Stimulated activated CD4-positive, alpha-beta T cell treated with anti-CD3 and anti-CD28 coated beads, Interleukin-4, amount 100 ng/mL, for 48 hours (primary cell): ENCODE measurements around the gene REPIN1.

Experiments
- DNase-seq, 2 donors: peaks; one replicate each; pipeline ENCODE4 v3.0.0-alpha.2; 2020; ENCODE audit warnings: low read depth in 2 of 2

The REPIN1 gene

DNA sequence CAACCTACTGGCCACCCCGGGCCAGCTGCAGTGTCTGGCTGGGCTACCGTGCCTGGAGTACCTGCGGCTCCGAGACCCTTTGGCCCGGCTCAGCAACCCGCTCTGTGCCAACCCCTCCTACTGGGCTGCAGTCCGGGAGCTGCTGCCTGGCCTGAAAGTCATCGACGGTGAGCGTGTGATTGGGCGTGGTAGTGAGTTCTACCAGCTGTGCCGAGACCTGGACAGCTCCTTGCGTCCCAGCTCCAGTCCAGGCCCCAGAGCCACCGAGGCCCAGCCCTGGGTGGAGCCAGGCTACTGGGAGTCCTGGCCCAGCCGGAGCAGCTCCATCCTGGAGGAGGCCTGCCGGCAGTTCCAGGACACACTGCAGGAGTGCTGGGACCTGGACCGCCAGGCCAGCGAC, 31.4 kb upstream of the REPIN1 start:
- DNase-seq: no peak

DNA sequence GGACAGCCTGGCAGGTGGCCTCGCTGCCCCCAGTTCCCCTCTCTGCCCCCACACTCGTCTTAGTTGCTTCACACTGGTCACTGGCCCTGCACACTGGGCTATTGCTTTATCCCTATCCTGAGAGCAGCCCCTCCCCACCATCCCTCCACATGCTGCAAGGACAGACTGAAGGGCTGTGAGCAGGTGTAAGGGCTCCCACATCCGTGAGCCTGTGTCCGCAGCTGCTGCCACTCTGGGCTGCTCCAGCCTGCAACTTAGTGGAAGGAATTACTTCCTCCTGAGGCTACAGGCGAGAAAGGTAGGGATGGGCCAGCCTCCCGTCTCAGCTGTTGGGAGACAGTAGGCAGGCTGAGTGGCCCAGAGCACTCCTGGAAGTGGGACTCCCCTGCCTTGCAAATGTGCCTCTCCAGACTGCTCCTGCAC, 31.0 kb upstream of the REPIN1 start:
- no peak for DNase-seq

GRCh38 chr7:150338166-150338829, 30.3 kb upstream of the REPIN1 start:
- no peak for DNase-seq

DNA sequence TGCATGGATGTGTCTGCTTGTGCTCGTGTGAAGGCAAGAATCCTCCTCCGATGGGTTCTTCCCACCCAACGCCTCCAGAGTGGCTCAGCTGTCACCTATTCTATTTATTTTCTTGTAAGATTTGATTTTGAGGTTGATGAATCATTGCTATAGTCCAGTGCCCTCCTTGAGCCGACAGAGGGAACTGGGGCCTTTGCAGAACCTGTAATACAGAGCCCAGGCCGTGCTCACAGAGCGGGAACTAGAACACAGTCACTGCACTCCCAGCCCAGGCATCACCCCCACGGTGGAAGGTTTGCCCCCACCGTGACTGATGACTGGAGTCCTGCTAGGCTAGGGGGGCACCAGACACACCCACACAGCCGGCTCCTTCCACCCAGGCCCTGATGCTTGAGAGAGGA, 29.2 kb upstream of the REPIN1 start:
- no peak for DNase-seq

GRCh38 chr7:150340024-150340749, 28.4 kb upstream of the REPIN1 start:
- DNase-seq: no peak

GRCh38 chr7:150340875-150341262, 27.8 kb upstream of the REPIN1 start:
- no peak for DNase-seq

DNA sequence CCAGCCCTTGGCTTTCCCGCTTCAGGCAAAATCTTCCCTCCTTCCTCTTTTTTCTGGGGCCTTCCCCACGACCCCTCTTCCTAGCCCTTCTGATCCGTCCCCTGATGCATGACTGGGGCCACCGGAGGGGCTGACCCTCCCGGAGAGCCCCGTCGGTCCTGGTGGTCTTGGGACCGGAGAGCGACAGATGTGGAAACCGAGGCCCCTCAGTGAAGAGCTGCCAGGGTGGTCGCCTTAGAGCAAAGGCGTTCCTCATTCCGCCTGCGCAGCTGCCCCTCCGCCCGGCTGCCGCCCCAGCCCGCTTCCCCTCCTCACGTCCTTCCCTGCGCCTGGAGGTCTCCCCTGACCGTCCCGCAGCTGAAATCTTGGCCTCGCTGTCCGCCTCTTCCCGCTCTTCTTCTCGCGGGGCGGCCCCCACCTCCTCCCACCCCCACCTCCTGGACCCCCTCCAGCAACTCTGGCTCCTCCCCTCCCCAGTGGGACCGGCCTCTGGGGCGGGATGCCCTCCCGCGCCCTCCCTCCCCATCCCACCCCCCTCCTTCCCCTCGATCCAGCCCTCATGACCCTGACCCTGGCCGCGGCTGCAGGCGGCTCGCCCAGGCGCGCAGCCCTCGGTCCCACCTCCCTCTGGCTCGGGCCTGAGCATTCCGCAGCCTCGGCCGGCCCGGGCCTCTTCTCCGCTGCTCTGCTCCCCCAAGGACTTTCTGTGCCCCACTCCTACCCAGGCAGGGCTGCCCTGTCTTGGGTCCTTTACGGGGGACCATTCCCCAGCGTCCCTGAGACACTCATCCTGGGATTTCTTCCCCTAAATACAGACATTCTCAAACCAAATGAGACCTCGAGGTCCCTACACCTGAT, 27.1 kb upstream of the REPIN1 start, which contains the start of gene RARRES2:
TSS of gene RARRES2 (minus strand) at position 367 of the 858 bp plus-strand sequence. CDS start 1,020 bp downstream, outside the sequence.
- no peak for DNase-seq

- DNase-seq: no peak
These were observed 26.6 kb upstream of the REPIN1 start for GRCh38 chr7:150342121-150342408.

DNA sequence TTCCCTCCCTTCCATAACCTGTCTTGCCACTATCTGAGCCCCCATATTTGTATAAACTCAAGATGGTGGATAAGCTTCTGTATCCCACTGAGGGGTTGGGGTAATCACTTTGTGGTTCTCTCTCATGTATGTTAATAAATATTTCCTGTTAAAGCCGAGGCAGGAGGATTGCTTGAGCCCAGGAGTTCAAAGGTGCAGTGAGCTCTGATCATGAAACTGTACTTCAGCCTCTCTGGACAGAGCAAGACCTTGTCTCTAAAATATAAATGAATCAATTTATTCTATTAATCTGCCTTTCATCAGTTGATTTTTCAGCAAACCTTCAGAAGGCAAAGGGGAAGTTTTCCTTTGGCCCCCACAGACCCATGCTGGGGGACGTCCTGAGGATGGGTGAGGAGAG, 25.4 kb upstream of the REPIN1 start:
- no peak for DNase-seq

DNA sequence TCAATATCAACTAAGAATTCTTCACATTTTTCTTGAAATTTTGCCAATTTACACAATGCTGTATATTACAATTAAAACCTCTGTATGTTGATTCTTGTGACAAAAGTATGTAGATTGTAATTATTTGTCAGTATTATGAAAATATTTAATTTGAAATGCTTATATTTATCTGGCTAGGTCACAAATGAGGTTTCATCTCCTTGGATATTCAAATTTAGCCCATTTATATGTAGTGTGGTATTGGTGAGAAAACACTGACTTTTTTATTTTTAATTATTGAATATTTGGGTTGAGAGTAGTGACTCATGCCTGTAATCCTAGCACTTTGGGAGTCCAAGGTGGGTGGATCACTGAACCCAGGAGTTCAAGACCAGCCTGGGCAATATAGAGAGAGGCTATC, 24.3 kb upstream of the REPIN1 start:
- DNase-seq: no peak

DNA sequence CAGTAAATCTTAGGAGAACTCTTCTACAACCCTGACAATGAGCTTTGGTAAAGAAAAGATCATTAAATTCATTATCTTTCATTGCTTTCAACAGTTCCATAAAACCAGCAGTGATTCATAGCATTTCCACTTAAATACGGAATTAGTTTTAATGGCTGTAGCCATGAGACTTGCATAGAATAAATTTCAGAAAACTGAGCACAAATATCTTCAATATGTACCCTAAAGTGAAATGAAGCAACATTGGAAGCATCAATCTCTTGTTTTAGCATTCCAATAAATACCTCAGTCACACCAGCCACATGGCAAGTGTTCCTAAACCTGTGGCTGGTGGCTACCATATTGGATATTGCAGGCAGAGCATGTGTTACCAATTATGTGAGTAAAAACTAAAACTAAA, 23.6 kb upstream of the REPIN1 start:
- DNase-seq: no peak

DNA sequence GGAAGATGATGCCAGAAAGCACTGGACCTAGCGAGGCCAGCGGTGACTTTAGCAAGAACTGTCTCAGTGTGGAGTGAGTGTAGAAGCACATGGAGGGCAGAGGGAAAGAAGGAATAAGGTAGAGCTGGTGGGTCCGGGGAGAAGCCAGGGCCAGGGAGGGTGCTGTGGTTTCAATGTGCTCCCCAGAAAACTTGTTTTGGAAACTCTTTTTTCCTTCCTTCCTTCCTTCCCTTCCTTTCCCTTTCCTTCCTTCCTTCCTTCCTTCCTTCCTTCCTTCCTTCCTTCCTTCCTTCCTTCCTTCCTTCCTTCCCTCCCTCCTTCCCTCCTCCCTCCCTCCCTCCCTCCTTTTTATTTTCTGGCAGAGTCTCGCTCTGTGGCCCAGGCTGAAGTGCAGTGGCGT, 21.7 kb upstream of the REPIN1 start:
- no peak for DNase-seq

GRCh38 chr7:150351587-150352194, 16.9 kb upstream of the REPIN1 start:
- no peak for DNase-seq

DNA sequence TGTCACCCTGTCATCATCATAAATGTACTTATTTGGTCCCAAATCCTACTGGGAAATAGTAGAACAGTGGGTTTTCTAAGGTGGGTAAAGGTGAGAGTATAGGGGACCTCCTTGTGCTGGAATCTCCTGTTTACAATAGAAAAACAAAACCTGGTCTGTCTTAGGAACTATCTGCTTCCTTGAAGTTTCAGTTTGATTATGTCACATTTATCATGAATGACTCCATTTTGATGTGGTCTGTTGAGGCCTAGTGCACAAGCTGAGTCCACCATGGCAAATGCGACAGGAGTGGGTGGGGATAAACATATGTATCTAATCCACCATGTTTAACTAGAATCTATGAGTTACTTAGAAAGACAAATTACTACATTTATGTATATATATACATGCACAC, 13.0 kb upstream of the REPIN1 start:
- no peak for DNase-seq

- DNase-seq: no peak
These were observed 12.2 kb upstream of the REPIN1 start for GRCh38 chr7:150356265-150356897.

GRCh38 chr7:150357270-150357669, 11.4 kb upstream of the REPIN1 start:
- peak in 1 of 2 donors; percentile 48 for DNase-seq

DNA sequence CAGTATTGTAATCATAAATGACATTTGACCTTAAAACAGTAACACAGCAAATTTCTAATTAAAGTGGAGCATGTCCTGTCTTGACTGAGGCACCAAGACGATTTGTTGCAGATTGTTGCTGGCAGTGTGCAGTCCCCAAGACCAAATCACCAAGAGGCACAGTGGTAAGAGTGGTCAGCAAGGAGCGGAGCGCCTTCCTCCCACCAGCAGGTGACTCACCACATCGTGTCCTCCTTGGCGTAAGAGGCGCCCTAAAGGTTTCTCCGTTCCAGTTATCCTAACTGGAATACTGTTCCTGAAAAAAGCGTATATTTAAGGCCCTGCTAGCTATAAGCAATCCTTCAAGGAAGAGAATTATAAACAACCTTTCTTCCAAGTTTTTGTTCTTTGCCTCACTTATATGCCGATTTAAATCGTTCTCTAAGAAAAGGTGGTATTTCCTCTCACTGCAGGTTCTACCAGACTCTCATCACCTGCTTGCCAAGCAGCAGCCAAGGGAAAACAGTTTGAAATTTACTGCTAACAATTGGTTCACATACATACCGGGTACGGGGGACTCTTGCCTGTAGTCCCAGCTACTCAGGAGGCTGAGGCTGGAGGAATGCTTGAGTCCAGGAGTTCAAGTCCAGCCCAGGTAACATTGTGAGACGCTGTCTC, 10.7 kb upstream of the REPIN1 start:
- DNase-seq: no peak

GRCh38 chr7:150358433-150358832, 10.2 kb upstream of the REPIN1 start:
- no peak for DNase-seq

GRCh38 chr7:150358988-150359621, 9.5 kb upstream of the REPIN1 start:
- DNase-seq: no peak

GRCh38 chr7:150359622-150360362, 8.8 kb upstream of the REPIN1 start:
- no peak for DNase-seq
